Measurements from ENCODE around the gene RPRD1A.

DNA sequence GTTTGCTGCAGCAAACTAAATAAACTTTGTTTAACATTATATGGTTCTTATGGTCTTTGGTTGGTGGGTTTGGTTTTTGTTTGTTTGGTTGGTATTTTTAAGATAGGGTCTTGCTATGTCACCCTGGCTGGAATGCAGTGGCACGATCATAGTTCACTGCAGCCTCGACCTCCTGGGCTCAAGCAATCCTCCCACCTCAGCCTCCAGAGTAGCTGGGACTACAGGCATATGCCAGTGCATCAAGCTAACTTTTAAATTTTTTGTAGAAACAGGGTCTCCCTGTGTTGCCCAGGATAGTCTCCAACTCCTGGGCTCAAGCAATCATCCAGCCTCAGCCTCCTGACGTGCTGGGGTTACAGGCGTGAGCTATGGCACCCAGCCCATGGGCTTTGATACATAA is 7.1 kb upstream of the RPRD1A start:
- no peak for TF ChIP-seq POLR2A (IDR thresholded peaks at IDR 0.05)
- TF ChIP-seq, protein P1, sequence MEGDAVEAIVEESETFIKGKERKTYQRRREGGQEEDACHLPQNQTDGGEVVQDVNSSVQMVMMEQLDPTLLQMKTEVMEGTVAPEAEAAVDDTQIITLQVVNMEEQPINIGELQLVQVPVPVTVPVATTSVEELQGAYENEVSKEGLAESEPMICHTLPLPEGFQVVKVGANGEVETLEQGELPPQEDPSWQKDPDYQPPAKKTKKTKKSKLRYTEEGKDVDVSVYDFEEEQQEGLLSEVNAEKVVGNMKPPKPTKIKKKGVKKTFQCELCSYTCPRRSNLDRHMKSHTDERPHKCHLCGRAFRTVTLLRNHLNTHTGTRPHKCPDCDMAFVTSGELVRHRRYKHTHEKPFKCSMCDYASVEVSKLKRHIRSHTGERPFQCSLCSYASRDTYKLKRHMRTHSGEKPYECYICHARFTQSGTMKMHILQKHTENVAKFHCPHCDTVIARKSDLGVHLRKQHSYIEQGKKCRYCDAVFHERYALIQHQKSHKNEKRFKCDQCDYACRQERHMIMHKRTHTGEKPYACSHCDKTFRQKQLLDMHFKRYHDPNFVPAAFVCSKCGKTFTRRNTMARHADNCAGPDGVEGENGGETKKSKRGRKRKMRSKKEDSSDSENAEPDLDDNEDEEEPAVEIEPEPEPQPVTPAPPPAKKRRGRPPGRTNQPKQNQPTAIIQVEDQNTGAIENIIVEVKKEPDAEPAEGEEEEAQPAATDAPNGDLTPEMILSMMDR (IDR thresholded peaks at IDR 0.05), result no peak

All from breast epithelium (tissue), 3 donors.